ENCODE measurements around the gene CEP85.
"Not testable (repeated sequence)": the region's sequence is repeated elsewhere in the genome, so short reads cannot be mapped to it uniquely, and the experiment has no call there.

Gene CEP85

DNA sequence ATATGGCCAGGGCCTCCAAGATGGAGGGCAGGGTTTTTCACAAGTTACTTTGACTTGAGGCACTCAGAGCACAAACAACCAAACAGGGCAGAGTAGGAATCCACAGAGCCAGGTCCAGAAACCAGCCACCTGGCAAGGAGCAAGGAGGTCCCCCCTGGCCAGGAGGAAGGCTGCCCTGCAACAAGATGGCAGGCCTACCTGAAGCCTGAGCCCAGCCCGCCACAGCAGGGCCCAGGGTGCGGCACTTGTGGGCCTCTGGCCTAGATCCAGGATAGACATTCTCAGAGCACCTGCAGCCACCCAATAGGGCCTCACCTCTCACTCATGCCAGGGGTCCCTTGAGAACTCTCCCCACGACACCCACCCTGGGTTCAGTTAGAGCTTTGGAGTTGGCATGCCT, 57.4 kb downstream of the CEP85 start:
- no peak for DNase-seq

DNA sequence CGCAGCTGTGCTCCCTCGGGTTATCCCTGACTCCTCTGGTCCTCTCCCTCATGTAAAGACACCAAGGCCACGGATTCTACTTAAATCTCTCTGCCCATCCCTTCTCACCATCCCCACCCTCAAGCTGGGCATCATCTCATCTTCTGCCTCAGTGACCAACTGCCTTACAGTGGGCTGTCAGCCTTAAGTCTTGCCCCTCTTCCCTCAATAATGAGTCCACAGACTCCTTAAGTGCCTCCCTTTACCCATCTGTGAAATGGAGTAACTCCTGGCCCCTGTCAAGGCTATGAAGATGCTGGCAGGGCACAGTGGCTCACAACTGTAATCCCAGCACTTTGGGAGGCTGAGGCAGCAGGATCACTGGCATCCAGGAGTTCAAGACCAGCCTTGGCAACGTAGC, 57.9 kb downstream of the CEP85 start:
- DNase-seq, result no peak

- DNase-seq, result not testable (repeated sequence)
Measured at GRCh38 chr1:26292735-26293134, 58.7 kb downstream of the CEP85 start.

DNA sequence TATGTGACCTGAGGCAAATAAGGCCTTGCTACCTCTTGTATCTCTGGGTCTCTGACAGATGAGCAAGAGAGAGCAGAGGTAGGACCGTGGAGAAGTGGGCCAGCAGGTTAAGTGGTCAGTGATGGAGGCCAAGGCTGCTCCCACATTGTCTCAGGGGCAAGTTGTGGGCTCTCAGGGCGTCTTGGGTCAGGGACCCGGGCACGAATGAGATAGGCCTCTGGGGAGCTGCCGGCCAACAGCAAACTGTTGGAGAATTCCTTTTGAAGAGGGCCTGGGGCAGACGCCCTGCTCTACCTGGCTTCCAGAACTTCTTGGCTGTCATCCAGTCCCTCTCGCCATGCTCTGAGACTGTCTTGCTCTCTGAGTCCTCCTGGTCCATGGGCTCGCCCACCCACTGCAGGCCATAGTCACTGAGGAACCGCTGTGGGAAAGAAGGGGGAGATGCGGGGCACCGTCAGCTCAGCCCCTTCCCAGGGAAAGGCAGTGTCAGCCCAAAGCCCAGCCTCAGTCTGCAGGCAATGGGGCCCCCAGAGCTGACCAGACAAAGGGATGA, 60.0 kb downstream of the CEP85 start:
- no peak for DNase-seq

GRCh38 chr1:26295194-26296138, 61.5 kb downstream of the CEP85 start:
- DNase-seq, result no peak

GRCh38 chr1:26296340-26297056, 62.5 kb downstream of the CEP85 start:
- no peak for DNase-seq

DNA sequence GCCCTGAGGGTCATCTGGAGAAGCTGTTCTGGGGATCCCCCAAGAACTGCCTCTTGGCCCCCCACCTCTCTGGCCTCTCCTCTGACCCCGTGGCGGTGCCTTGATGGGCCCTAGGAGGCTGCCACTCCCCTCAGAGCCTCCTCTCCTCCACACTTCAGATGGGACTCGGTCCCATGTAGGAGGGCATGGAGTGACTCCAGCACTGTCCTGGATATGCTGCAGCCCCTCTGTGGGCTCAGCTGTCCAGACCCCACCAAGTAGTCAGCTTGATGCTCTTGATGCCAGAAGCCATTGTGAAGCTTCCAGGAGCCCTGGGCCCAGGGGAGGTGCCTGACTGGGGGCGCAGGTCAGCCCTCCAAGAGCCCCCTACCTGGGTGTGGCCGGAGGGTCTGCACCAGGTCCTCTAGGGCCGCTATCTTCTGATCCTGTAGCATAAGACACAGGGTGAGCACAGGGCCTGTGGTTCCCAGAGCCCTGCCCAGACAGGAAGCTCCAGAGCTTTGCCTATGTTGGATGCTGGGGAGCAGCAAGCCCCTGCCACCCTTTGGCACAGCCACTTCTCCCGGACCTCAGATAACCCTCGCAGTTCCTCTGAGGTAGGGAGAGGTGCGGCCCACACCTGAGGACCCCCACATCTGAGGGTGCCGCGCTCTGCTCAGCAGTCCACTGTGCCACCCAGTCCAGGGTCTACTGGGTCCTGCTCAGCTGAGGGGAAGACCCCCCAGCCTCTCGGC, 63.2 kb downstream of the CEP85 start:
- no peak for DNase-seq

GRCh38 chr1:26297791-26298124, 63.8 kb downstream of the CEP85 start:
- DNase-seq, result no peak

DNA sequence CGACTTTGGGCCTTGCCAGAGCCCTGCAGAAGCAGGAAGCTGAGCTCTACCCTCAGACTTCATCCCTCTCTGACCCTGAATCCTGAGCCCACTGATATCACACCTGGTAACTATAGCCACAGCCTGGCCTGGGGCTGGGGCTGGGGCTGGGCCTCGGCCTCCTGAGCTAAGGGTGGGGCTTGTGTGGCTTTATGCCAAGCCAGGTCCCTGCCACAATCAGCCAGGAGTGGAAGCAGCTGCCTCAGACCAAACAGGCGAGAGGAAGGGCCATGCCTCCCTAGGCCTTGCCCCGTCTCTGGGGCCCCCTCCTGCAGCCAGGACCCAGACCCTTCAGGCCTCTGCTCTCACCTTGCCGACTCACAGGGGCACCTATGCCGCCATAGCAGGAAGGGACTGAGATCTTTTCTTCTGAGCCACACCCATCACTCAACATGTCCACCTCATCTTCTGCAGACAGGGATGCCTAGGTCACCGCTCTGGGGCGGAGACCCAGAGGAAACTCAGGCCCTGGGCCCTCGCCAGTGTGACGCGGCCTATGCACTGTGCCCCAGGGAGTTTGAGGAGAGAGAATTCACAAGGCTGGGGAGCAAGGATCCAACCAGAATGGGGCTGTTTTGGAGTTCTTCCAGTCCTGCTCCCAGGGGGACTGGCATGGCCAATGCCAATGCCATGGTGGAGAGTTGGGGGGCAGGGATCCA, 66.7 kb downstream of the CEP85 start:
- no peak for DNase-seq

GRCh38 chr1:26302733-26303405, 68.9 kb downstream of the CEP85 start:
- DNase-seq, result peak; percentile 2

- no peak for DNase-seq
Measured at GRCh38 chr1:26305667-26306289, 71.8 kb downstream of the CEP85 start.

DNA sequence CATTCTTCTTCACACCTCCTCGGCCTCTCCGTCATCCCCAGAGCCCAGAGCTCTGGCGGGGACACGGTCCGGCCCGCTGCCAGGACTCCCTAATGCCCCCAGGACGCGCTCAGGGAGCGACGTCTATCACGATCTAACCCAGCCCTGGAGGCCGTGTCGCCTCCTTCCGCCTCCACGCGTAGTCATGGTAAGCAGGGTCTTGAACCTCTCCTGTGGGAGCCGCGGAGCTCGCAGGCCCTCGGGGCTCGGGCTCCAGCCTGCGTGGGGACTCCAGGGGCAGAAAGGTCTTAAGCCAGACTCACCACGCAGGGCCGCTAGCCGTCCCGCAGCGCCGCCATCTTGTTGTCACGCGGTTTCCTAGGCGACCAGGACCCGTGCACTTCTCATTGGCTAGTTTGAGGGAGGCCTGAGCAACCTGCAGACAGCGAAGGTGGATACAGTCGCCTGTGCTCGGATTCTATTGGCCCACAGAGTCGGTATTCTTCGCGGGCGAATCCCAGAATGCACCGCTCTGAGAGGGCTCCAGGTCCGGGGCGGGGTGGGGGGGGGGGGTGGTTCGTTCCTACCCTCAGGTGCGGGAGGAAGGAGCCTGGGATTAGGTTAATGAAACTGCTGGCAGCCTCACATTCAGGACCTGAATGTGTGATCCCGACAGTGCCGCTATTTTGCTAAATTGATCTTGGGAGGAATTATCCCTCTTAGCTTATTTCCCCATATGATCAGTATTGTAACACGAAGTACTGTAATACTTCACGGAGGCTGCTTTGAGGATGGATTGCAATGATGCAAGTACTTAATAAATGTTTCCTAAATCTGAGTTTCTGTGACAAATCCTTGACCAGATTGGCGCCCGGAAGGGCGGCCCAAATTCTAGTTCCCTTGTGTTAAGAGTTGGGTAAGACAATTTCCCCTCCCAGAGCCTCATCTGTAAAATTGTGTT, 72.6 kb downstream of the CEP85 start, which contains the start of gene UBXN11:
Gene UBXN11, minus strand, starts transcription at position 347 of the 940 bp plus-strand sequence. CDS start 3,753 bp downstream, outside the sequence.
- peak; percentile 91 for DNase-seq

DNA sequence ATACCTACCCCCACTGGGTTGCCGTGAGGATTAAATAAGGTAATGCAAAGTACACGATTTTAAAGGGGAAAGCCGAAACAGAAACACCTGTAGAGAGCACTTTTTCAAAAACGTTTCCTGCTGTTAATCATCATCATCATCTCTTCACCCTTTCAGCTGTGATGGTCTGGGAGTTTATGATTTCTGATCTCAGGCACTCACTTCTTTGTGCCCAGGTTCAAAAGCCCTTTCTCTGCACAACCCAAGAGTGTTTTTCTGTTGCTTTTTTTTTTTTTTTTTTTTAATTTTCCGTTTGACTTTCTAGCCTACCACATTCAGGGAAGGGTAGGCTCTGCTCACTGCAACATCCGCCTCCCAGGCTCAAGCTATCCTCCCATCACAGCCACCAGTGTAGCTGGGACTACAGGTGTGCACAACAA, 73.4 kb downstream of the CEP85 start:
- no peak for DNase-seq

DNA sequence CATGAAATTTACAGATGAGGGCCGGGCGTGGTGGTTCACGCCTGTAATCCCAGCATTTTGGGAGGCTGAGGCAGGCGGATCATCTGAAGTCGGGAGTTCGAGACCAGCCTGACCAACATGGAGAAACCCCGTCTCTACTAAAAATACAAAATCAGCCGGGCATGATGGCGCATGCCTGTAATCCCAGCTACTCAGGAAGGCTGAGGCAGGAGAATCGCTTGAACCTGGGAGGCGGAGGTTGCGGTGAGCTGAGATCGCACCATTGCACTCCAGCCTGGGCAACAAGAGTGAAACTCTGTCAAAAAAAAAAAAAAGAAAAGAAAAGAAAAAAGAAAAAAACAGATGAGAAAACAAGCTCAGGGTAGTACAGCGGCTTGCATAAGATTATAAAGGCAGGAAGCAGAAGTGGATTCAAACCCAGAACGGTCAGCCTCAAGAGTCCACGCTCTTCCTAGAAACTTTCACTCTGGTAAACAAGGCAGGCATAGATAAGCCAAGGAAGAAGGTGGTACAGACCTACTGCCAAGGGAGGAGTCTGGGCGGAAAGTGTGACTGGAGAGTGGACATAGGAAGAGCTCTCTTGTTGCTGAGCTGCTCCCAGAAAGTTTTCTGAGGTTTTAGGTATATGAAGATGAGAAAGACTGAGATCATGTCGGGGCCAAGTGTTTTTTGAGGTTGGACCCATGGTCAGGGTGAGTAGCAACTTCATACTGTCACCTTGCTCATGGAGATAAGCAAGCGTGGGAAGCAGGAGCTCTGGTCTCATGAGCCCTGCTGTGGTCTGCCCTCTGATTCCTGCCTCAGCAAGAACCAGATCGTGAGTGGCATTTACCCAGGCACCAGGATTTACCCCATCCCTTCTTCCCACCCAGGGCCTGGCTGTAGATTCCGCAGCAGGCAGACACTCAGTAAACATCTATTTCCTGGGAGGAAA, 74.2 kb downstream of the CEP85 start:
- DNase-seq, result not testable (repeated sequence)

GRCh38 chr1:26314501-26314900, 80.5 kb downstream of the CEP85 start:
- no peak for DNase-seq

GRCh38 chr1:26315874-26316850, 82.2 kb downstream of the CEP85 start:
- no peak for DNase-seq

DNA sequence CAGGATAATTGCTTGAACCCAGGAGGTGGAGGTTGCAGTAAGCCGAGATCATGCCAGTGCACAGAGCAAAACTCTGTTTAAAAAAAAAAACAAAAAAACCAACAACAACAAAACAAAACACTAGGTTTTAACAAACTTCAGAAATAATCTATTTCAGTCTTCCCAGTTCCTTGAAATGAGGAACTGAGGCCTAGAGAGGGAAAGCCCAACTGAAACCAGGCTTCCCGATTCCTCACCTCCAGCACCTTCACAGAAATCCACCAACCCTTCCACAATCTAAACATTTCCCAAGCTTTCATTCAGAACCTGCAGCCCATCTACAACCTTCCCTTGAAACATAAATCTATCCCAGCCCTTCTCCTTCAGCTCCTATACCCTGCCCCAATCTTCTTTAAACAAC, 83.1 kb downstream of the CEP85 start:
- no peak for DNase-seq
